Right lobe of liver (tissue), 6 donors: ENCODE measurements around the gene PLXNA4. TPM values are rescaled to one million over a fixed set of nuclear protein-coding genes. Genes with fewer than 3 reads are reported as not detected.

Source experiments
- ATAC-seq, 4 donors: fragments of 200-7000 bp; cut with Tn5 transposase; one replicate each; pipeline ENCODE4 v1.9.1; 2020; ENCODE audit warnings: mild to moderate bottlenecking in 4 of 4, moderate library complexity in 4 of 4
- DNase-seq, 3 donors: peaks; one replicate each; pipeline ENCODE4 v3.0.0-alpha.2; 2020
- H3K27ac ChIP-seq, 3 donors: fragments of 200-600 bp; one replicate each; pipeline ENCODE4 v1.8.0; 2022
- H3K27me3 ChIP-seq, 2 donors: fragments of 200-600 bp; one replicate each; pipeline ENCODE4 v1.8.0; 2022
- H3K36me3 ChIP-seq, 4 donors: fragments of 200-600 bp; sonication (generic) in 1 of 4; one replicate each; pipeline versions ENCODE4 v1.5.1 to v1.8.0; 2017 to 2022; ENCODE audit warnings: control low read depth in 1 of 4
- H3K4me1 ChIP-seq, 4 donors: fragments of 200-600 bp; sonication (generic) in 1 of 4; one replicate each; pipeline versions ENCODE4 v1.5.1 to v1.8.0; 2017 to 2022; ENCODE audit warnings: control low read depth in 1 of 4
- H3K4me3 ChIP-seq, 3 donors: fragments of 200-600 bp; one replicate each; pipeline ENCODE4 v1.8.0; 2022
- H3K9me3 ChIP-seq, 4 donors: fragments of 200-600 bp; sonication (generic) in 1 of 4; one replicate each; pipeline versions ENCODE4 v1.5.1 to v1.8.0; 2017 to 2022; ENCODE audit warnings: control low read depth in 1 of 4
- POLR2A ChIP-seq: fragments of 450-650 bp; IDR thresholded peaks from one replicate; pipeline ENCODE4 v1.6.1; 2017; ENCODE audit warnings: antibody characterized with exemption, mild to moderate bottlenecking
- WGBS: methylation state at CpG from one replicate; pipeline ENCODE4 v1.1.6; 2018; ENCODE audit warnings: low coverage, low lambda C conversion rate; ENCODE audit not compliant: insufficient coverage; ENCODE audit errors: missing lambda C conversion rate; 5-methylcytosine and 5-hydroxymethylcytosine counted together
- intact Hi-C, 2 donors: fragments of 100-400 bp; cut with DNase I; formaldehyde crosslinking; loops; one replicate each; pipeline versions ENCODE4 v1.11.2 to v1.14.1; 2022
- total RNA-seq, 6 experiments: library from RNA; depleted of rRNA in 2 of 6; stranded (reverse); fragments of >200 nt in 2 of 6; fragmentation: NEBNext Ultra II Directional in 3 of 6; extraction: Animal tissue kit (Norgen Biotek cat#: 25700) in 3 of 6; gene quantifications; one replicate each; pipeline versions ENCODE4 v1.1.0 to v1.2.4, GENCODE V29; 2016 to 2023
- TF ChIP-seq, protein P1 (sequence below), 4 donors: fragments of 200-600 bp in 3 of 4; fragments of 450-650 bp in 1 of 4; IDR thresholded peaks; one replicate each; pipeline versions ENCODE4 v1.5.1 to v1.8.0; 2016 to 2022; ENCODE audit warnings: antibody characterized with exemption in 4 of 4, mild to moderate bottlenecking in 2 of 4
- donor health status: DM: no; HTN: yes; CAD: no.
- donor health status: DM: no; HTN: no; CAD: no.
- donor health status: DM: no; HTN: no; CAD: no.
- donor health status: DM: no; HTN: yes; CAD: no.
- donor health status: DM: no; HTN: yes; CAD: no.

Gene PLXNA4
- total RNA-seq, 6 experiments from 2014 or later: 0.17 to 0.90 (median 0.30) TPM

DNA sequence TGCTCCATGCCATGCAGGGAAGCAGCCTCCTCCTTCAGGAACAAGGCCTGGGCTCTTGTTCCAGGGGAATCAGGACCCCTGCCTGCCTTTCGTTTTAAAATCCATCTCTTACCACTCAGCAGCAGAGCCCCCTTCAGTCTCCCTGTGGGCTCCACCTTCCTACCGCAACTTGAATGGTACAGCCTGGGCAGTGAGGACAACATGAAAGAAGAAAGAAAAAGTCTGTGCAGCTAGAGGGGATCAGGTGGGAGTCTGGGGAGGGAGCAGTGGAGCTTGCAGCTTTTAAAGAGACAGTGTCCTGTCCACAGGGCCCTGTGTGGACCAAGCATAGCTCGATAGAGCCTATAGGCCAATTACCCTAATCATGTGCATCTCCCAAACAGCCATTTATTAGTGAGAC lies 3.7 kb downstream of the PLXNA4 start:
- Histone ChIP-seq H3K27ac (no peak overlapping the region), H3K9me3 (no peaks in the 10 kb centered on the region), H3K4me1 (peaks cover 0 to 15% (median 3%) of the 10 kb centered on the region in 4 donors), H3K27me3 (no peaks in the 10 kb centered on the region), H3K4me3 (no peak overlapping the region), H3K36me3 (no peaks in the 10 kb centered on the region)
- no peak for ATAC-seq
- no peak for TF ChIP-seq POLR2A
- TF ChIP-seq, protein P1, sequence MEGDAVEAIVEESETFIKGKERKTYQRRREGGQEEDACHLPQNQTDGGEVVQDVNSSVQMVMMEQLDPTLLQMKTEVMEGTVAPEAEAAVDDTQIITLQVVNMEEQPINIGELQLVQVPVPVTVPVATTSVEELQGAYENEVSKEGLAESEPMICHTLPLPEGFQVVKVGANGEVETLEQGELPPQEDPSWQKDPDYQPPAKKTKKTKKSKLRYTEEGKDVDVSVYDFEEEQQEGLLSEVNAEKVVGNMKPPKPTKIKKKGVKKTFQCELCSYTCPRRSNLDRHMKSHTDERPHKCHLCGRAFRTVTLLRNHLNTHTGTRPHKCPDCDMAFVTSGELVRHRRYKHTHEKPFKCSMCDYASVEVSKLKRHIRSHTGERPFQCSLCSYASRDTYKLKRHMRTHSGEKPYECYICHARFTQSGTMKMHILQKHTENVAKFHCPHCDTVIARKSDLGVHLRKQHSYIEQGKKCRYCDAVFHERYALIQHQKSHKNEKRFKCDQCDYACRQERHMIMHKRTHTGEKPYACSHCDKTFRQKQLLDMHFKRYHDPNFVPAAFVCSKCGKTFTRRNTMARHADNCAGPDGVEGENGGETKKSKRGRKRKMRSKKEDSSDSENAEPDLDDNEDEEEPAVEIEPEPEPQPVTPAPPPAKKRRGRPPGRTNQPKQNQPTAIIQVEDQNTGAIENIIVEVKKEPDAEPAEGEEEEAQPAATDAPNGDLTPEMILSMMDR (IDR thresholded peaks at IDR 0.05): no peak
- DNase-seq: no peak
- 32% methylated on average over 3 of the region's 3 CpGs for WGBS
- intact Hi-C loops: no loop called here

DNA sequence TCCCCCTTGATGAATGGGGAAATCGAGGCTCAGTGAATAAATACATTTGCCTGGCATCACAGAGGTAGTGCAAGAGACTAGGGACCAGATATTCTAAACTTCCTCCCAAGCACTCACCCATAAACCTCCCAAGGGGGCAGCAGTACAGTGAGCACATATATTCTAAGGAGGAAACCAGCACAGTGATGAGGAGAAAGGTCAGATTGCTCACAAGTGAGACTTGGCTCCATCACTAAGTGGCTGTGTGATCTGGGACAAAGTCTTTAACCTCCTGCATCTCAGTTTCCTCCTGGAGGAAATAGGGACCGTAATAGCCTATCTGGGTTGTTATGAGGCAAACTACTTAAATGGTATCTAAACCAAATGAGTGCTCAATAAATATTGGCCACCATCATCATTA lies 4.3 kb downstream of the PLXNA4 start:
- intact Hi-C loops: no loop called here
- TF ChIP-seq POLR2A: no peak
- TF ChIP-seq, protein P1 (IDR thresholded peaks at IDR 0.05): no peak

DNA sequence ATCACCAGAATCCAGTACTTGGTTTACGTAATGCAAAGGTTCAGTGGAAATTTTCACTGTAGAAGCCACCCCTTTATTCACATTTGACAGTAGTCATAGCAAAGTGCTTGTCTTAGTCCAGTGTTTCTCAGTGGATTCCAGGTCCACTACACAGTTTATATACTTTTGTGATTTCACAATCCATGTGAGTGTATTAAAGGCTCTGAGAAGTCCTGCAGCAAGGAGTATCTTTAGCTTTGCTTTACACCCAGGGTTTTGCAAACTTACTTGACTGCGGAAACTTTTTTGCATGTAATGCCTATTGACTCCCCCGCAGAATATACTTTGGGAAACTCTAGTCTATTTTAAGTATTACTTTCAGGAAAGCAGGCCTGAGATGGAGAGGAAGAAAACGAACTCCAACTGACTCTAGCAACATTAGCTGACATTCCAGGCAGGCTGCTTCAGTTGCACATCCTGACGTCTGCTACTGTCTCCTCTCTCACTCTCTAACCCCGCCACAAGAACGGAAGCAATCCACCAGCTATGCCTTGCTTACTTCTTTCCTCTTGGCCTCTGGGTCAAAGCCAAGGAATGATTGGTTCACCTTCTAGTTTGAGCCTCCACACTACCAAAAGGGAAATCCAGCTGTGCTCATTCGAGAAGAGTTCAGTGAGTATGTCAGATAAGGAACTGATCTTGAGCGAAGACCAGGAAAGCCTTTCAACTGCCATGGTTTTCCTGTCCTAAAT lies 6.2 kb downstream of the PLXNA4 start:
- DNase-seq (no peak), ATAC-seq (no peak)
- TF ChIP-seq, protein P1 (IDR thresholded peaks at IDR 0.05): no peak
- no peak for TF ChIP-seq POLR2A
- no peaks in the 10 kb centered on the region for H3K27me3 ChIP-seq
- no peak overlapping the region for H3K4me3 ChIP-seq
- no peaks in the 10 kb centered on the region for H3K36me3 ChIP-seq
- 36% methylated on average over 9 of the region's 9 CpGs for WGBS
- no peak overlapping the region for H3K27ac ChIP-seq
- no peaks in the 10 kb centered on the region for H3K9me3 ChIP-seq
- intact Hi-C loops: no loop called here
- no peaks in the 10 kb centered on the region for H3K4me1 ChIP-seq

More for the DNA sequence above, 4.3 kb downstream of the PLXNA4 start:
- Histone ChIP-seq H3K4me3 (no peak overlapping the region), H3K36me3 (no peaks in the 10 kb centered on the region), H3K27ac (no peak overlapping the region), H3K4me1 (peaks cover 0 to 15% (median 3%) of the 10 kb centered on the region in 4 donors), H3K27me3 (no peaks in the 10 kb centered on the region), H3K9me3 (no peaks in the 10 kb centered on the region)
- WGBS: 40% methylated on average over 1 of the region's 2 CpGs
- DNase-seq (no peak), ATAC-seq (no peak)

DNA sequence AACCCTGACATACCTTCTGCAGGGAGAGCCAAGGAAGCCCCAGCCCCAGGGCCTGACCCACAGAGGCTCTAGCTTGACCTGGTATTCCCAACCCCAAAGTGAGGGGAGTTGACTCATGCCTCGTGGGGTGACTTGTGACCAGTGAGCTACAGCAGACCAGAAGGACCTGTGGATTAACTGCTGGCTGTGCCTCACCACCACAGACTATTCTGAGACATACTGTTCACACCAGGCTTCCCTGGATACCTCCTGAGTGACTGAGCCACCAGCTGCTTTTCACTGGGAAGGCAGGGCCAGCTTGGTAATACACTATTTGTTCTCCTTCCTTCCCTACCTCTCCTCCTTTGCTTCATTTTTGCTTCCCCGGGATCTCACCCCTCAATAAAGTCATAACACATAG lies 7.3 kb downstream of the PLXNA4 start:
- intact Hi-C loops: no loop called here
- H3K9me3 ChIP-seq: no peaks in the 10 kb centered on the region
- no peak overlapping the region for H3K27ac ChIP-seq
- TF ChIP-seq, protein P1 (IDR thresholded peaks at IDR 0.05): no peak
- TF ChIP-seq POLR2A: no peak
- DNase-seq: no peak
- no peak for ATAC-seq
- WGBS: 75% methylated on average over 1 of the region's 2 CpGs
- no peaks in the 10 kb centered on the region for H3K27me3 ChIP-seq
- no peaks in the 10 kb centered on the region for H3K4me1 ChIP-seq
- H3K36me3 ChIP-seq: no peaks in the 10 kb centered on the region
- no peak overlapping the region for H3K4me3 ChIP-seq
